Muscle of arm (tissue), 12 donors: ENCODE measurements around the gene B4GALT5. TPM values are rescaled to one million over a fixed set of nuclear protein-coding genes. Genes with fewer than 3 reads are reported as not detected.
"Not testable (repeated sequence)": the region's sequence is repeated elsewhere in the genome, so short reads cannot be mapped to it uniquely, and the experiment has no call there.

Source experiments
- DNase-seq: peaks from one replicate; pipeline ENCODE4 v3.0.0-alpha.2; 2013
- polyA plus RNA-seq, 12 donors: library from polyadenylated mRNA; unstranded; fragments of 120-200 nt; gene quantifications; one replicate each; pipeline ENCODE4 v1.2.1, GENCODE V29; 2013; ENCODE audit not compliant: insufficient read length in 12 of 12

B4GALT5 gene
- polyA plus RNA-seq, 12 donors = 30.5 to 148 (median 36.2) TPM

DNA sequence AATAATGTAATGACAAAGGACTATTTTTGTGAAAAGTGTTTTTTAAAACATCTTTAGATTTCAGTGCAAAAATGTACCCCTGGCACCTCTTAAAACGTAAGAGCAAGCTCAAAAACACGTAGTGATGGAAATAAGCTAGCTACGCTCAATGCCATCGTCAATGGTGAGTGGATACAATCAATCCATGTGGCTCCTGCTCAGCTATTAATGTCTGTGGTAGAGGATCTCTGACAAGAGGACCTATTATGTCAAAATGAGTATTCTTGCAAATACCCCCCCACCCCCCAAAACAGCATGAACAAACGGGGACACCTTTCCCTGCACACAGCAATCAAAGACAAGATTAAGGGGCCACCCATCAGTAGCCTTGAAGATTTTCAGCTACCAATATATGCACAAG lies 80.7 kb downstream of the B4GALT5 start:
- DNase-seq = no peak

DNA sequence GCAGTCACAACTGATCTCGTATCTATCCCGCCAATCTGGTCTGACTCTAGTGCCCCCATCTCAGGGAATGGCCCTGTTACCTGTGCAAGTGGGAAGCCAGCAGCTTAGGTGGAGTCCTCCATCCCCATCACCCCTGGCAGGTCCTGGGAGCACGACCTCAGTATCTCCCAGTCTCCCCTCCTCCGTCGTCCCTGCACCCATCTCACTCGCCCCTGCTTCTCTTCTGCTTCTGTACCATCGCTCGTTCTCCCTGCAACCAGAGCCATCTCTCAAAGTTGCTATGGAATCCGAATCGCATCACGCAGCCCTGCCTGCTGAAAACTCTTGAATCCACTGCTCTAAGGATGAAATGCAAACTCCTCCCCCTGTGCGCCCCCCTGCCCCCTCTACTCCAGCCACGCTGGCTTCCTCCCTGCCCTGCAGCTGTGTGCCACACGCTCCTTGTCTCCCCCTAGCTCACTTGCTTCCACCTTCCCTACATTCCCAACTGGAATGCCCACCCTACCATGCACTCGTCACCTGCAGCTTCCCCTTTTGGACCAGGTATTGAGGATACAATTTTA lies 81.7 kb downstream of the B4GALT5 start:
- DNase-seq = no peak

DNA sequence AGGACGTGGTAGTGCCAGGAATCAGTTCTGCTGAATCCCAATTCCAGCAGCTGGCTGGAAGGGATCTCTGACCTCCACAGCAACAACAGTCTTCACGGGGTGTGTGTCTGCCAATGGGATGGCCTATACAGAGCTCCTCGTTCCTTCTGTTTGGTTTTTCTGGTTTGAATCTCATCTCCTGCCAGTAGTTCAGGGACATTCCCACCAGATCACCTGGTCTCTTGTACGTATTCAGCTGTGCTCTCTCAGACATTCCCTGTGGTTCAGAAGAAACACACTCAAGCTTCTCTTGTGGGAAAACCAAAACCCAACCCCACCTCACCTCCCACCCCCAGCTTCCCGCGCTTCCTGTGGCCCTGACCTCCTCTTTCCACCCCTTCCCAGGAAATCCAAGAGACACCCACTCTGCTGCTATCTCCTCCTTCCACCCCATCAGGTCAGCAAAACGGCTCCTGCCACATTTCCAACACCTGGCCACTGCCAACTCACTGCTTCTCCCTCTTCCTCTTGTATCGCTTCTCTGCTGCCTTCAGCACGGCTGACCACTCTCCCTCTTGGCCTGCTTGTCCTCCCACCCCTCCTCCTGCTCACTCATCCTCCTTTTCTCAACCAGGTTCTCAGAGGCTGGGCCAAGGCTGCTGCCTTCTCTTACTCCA lies 82.5 kb downstream of the B4GALT5 start:
- no peak for DNase-seq

DNA sequence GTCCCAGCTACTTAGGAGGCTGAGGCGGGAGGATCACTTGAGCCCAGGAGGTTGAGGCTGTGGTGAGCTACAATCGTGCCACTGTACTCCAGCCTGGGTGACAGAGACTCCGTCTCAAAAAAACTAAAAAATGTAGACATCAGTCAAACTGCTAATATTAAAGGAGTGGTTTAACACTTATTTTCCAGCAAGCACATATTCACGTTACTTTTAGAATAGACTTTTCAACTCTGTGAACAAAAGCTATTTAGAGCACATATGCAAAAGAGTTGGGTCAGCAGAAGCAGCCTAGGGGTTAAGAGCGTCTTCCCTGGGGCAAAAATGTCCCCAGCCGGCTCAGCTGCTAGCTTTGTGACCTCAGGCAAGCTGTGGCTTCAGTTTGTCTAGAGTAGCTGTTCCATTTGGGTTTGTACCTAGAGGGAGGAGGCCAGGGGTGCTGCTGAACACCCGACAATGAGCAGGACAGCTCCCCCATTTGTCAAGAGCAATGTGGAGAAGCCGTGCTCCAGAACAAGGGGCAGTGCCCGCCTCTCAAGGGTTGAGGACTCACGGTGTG lies 83.2 kb downstream of the B4GALT5 start:
- DNase-seq = no peak

DNA sequence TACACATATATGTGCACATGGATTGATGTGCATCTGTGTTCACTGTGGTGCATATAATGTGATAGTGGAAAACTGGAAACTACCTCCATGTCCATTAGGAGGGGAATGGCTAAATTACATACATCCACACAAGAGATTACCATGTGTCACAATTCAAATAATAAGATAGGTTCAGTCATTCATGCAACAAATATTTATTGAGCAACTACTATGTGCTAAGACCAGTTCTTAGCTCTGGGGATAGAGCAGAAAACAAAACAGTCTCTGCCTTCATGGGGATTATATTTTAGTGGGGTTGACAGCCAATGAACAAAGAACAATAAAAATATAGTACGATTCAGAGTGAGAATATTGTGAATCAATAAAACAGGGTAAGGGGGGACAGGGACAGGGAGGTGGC lies 84.1 kb downstream of the B4GALT5 start:
- no peak for DNase-seq

DNA sequence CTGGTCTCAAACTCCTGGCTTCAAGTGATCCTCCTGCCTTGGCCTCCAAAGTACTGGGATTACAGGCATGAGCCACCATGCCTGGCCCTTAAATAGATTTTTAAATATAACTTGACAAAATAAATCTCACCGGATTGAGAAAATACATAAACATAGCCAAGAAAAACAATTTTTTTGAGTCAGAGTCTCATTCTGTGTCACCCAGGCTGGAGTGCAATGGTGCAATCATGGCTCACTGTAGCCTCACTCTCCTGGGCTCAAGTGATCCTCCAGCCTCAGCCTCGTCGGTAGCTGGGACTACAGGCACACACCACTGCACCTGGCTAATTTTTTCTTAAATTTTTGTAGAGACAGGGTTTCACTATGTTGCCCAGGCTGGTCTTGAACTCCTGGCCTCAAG lies 85.4 kb downstream of the B4GALT5 start:
- DNase-seq = not testable (repeated sequence)

DNA sequence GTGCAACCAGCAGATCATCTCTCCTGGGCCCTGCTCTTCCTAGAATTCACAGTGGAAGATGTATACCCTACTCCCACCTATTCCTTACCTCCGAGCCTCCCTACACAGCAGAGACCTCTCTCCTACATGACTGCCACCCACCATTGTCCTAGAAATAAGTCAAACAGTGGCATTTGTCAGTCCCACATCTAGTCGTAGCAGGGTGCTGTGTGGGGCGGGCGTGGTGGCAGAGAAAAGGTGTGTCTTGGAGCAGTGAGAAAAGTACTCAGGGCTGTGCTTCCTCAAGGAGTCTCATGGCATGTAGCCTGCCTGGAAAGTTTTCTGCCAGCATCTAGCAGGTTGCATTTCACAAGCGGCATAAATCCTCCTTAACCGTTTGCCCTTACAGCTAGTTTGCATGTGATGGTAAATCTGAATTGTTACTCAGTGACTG lies 86.3 kb downstream of the B4GALT5 start:
- DNase-seq = no peak

DNA sequence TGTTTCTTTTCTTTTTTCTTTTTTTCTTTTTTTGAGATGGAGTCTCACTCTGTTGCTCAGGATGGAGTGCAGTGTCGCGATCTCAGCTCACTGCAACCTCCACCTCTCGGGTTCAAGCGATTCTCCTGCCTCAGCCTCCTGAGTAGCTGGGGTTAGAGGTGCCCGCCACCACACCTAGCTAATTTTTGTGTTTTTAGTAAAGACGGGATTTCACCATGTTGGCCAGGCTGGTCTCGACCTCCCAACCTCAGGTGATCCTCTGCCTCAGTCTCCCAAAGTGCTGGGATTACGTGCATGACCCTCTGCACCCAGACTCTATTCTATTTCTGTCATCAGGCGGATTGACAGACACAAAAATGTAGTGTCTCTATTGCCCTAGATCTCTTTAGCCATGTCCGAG lies 88.7 kb downstream of the B4GALT5 start:
- not testable (repeated sequence) for DNase-seq

DNA sequence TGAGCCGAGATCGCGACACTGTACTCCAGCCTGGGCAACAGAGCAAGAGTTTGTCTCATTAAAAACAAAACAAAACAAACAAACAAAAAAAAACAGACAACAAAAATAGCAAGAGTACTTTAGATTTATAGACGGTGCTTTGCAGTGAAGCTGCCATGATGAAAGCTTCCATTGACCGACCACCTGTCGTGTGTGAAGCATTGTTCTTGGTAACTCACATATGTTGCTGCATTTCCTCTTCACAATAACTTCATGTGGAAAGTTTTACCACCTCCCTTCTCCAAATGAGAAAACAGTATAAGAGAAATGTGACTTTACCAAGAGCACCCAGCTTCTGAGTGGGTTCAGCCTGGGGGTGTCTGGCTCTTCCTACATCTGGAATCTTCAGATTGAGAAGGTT lies 89.4 kb downstream of the B4GALT5 start:
- DNase-seq = no peak

DNA sequence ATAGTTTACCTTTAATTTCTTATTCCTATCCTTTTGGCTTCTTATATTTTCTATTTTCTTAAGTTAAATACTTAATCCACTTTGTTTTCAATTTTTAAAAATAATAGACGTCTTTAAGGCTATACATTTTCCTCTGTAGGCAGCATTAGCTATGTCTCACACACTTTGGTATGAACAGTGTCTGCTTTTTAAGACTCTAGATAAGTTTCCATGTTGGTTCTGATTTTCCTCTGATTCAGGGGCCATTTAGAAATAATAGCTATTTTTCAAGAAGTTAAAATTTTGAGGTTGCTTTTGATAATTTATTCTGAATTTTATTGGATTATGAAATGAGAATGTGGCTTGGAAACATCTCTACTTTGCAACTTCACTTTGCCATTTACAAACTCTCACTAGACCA lies 91.4 kb downstream of the B4GALT5 start:
- no peak for DNase-seq

DNA sequence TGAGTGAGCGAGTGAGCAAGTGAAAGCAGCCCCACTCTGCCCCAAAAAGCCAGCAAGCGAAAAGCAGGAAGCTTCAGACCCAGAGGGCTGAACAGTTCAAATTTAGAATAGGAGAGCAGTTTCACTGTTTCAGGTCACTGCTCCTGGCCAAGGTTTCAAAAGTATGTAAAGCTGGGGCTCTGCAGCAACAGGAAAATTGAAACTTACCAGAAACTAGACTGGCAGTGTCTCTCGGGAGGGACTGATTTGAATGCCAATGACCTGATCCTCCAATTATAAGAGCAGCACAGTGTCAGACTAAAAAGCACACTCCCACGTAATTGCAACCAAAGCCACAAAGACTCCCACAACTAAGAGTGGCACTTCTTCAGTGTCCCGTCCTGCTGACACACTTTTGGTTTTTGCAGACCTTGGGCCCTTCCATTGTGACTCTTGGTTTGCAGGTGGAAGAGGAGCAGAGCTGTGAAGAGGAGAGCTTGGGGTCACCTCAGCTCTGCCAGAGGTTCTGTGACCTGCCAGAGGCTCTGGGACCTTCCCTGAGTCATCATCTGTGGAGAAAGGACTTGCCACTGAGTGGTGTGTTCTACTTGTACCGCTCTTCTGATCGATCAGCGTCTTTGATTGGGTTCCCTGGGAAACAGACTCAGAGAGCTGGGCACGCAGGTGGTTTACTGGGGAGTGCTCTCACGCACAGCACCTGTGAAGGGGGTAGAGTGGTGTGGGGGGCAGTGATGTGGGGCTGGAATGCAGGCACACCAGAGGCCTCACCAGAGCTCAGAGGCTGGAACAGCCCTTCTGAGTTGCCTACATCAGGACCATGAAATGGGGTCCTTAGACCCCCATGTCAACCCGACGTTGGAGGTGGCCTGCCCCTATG lies 93.1 kb downstream of the B4GALT5 start:
- no peak for DNase-seq

DNA sequence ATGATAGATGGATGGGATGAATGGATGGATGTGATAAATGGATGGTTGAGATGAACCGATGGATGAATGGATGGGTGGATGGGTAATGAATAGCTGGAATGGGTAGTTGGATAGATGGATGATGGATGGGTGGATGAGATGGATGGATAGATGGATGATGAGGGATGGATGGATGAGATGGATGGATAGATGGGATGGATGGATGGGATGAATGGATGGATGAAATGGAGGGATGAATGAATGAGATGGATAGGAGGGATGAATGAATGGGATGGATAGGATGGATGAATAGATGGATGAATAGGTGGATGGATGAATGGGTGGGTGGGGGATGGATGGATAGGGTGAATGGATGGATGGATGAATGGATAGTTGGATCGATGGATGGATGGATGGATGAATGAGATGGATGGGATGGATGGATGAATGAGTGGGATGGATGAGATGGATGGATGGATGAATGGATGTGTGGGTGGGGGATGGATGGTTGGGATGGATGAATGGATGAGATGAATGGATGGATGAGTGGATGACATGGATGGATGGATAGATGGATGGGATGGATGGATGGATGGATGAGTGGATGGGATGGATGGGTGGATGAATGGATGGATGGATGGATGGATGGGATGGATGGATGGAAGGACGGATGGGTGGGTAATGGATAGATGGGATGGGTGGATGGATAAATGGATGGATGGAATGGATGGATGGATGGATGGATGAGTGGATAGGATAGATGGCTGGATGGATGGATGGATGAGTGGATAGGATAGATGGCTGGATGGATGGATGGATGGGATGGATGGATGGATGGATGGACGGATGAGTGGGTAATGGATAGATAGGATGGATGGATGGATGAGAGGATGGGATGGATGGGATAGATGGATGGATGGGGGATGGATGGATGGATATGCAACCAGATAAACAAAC lies 94.3 kb downstream of the B4GALT5 start:
- DNase-seq = no peak

DNA sequence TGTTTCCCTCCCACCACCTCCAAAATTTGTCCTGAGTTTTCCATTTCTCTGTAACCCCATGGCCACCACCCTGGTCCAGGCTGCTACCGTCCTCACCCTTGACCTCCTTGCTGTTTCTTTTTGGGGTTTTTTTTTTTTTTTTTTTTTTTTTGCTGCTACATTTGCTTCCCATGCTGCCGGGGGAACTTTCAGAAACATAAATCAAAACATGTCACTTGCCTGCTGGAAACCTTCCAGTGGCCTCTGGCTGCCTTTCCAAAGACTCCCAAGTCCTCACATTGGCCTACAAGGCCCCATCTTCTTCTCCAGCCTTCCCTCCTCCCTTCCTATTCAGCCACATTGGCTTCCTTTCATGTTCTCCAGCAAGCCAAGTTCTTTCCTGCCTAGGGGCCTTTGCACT lies 95.4 kb downstream of the B4GALT5 start:
- no peak for DNase-seq

DNA sequence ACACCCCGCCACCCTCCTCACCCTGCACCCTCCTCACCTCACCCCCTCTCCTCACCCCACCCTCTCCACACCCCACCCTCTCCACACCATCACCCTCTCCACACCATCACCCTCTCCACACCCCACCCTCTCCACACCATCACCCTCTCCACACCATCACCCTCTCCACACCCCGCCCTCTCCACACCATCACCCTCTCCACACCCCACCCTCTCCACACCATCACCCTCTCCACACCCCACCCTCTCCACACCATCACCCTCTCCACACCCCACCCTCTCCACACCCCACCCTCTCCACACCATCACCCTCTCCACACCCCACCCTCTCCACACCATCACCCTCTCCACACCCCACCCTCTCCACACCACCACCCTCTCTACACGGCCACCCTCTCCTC lies 96.3 kb downstream of the B4GALT5 start:
- DNase-seq = not testable (repeated sequence)

DNA sequence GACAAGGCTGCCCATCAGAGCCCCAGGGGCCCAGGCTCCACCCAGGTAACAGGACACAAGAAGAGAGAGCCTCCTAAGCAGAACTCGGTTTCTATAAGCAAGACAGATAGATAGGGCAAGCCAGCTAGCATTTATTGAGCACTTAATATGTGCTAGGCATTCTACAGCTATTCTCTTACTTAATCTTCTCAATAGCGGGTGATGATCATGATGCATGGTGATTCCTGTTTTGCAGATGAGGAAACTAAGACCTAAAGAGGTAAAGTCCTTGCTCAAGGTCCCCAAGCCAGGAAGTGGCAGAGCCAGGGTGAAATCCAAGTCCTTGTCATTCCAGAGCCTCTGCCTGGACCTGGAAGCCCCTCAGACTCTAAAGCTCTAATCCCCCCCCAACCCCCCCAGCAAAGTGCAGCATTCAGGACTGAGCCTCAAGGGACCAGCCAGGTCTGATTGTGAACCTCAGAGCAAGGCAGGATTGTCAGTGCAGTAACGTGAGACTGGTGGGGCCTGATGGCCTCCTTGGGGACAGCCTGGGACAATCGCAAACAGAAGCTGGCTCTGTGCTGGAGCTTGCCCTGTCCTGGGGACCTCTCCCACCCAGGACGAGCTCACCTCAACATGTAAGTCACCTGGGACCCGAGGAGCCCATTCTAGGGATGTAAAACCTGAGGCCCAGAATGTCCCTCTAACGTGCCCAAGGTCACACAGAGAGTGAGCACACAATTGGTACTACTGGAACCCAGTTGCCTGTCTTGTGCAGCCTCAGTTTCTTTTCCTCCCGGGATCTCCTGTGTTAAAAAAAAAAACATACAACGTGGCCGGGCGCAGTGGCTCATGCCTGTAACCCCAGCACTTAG lies 97.3 kb downstream of the B4GALT5 start:
- DNase-seq = no peak

DNA sequence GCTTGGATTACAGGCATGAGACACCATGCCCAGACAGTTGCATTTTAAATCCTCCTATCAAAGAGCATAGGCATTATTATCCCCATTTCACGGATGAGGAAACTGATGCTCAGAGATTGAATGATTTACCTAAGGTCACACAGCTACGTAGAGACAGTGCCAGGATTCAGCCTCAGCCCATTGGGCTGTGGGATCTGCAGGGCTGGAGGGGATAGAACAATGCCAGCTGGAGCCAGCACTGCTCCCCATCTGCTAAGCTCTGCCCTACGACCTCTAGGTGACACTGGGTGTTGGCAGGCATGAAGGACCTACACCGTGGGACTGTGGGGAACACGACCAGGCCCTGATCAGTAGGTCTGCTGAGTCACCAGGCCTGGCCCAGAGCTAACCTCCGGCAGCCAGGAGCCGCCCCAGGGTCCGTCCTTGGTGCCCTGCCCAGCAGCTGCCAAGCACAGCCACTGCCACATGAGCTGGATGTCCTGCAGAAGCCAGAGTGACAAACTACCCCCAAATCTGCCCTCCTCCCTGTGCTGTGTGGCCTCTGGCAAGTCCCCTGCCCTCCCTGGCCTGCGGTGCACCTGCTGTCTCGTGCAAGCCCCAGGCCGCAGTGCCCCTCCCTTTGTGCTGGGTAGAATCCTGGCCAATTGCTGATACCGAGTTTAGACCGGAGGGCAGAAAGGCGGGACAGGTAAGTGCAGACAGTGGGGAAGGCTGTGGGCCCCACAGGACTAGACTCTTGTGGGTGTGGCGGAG lies 98.1 kb downstream of the B4GALT5 start:
- no peak for DNase-seq

DNA sequence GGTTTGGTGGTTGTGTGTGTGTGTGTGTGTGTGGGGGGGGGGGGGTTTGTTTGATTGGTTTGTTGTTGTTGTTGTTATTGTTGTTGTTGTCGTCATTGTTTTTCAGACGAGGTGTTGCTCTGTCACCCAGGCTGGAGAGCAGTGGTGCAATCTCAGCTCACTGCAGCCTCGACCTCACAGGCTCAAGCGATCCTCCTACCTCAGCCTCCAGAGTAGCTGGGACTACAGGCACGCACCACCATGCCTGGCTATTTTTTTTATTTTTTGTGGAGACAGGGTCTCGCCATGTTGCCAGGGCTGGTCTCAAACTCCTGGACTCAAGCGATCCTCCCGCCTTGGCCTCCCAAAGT lies 98.7 kb downstream of the B4GALT5 start:
- not testable (repeated sequence) for DNase-seq

DNA sequence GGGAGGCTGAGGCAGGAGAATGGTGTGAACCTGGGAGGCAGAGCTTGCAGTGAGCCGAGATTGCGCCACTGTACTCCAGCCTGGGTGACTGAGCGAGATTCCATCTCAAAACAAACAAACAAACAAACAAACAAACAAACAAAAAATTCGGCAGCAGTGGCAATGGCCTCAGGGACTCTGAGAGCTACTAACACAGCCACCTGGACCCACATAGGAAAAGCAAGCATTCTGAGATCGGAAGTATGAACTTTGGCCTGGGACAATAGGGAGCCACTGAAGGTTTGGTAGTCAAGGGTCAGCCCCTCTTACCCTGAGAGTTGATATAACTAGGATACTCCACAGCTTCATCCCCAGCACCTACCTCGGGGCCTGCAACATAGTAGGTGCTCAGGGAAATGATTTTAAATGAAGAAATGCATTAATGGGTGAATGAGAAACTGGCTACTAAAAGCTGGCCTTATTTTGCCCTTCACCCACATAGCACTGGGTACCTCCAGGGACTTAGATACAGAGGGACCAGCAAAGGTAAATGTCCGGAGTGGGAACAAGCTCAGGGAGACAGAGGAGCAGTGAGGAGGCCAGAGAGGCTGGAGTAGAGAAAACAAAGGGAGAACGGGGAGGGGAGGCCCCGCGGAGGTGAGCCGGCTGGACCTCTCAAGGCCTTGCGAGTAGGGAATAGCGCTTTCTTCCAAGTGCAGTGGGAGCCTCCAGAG lies 99.2 kb downstream of the B4GALT5 start:
- DNase-seq = no peak

DNA sequence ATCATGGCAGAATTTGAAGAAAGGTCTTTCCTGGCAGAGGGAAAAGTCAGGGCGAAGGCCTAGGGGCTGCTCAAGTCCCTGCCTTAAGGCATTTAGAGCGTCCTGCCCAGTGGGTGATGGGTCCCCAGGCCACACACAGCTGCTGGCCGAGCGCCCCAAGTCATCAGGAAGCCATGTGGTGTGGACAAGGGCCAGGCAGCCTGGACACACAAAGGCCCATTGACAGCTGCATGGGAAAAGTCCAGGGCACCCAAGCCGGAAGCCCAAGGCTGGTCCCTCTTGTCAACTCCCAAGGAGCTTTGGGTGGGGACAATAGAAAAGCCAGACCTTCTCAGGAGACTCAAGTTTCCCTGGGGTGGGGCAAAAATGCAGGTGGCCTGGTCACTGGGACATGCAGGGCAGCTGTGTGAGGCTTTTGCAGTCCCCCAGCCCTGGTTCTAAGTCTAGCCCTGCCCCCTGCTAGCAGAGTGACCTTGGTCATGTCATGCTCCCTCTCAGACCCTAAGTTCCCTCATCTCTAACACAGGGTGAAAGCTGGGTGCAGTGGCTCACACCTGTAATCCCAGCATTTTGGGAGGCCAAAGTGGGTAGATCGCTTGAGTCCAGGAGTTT lies 101.4 kb downstream of the B4GALT5 start:
- no peak for DNase-seq
